ENCODE results near the gene TESK2.

- TF ChIP-seq EZH2 (IDR thresholded peaks at IDR 0.05) (no peak), POLR2AphosphoS5 (IDR thresholded peaks at IDR 0.05; ENCODE audit: borderline replicate concordance, low read depth, low read length) (no peak)
Observed at GRCh38 chr1:45354838-45355237, 136.1 kb downstream of the TESK2 start.
